ENCODE data around the gene EMC8. TPM values are rescaled to one million over a fixed set of nuclear protein-coding genes. Genes with fewer than 3 reads are reported as not detected.
"Not testable (repeated sequence)": the region's sequence is repeated elsewhere in the genome, so short reads cannot be mapped to it uniquely, and the experiment has no call there.

Gene EMC8
- total RNA-seq, 8 experiments from 2014 or later = 13.5 to 32.5 (median 25.6) TPM

DNA sequence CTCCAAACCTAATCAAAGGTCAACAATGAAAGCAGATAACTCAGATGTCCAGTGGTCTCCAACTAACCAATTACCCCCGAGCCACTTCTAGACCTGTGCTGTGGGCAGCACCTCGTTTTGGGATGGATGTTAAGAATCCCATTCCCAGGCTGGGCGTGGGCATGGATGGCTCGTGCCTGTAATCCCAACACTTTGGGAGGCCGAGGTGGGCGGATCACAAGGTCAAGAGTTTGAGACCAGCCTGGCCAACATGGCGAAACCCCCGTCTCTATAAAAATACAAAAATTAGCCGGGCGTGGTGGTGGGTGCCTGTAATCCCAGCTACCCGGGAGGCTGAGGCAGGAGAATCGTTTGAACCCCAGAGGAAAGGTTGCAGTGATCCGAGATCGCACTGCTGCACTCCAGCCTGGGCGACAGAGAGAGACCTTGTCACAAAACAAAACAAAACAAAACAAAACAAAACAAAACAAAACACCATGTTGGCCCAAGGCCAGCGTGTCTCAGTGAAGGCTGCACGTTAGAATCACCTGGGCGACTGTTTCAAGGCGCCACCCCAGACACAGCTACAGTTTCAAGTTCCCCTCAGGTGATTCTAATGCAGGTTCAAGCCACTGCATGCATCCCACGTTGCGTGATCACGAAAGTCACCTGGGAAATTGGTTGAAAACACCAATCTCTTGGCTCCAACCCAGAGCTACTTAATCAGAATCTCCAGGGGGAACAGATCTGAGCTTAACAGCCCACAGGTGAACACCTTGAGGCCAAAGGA lies 21.4 kb upstream of the EMC8 start:
- Histone ChIP-seq H3K4me3 (no peak overlapping the region), H3K27ac (no peak overlapping the region), H3K4me1 (replicated peaks in 1 of 2) (peaks cover 2 to 5% of the 10 kb centered on the region in 2 donors)
- in situ Hi-C loops (cut with MboI; ENCODE audit: low pct_unique_long_range_greater_than_20kb in 2 of 9, low sequenced_read_pairs in 9 of 9, unreplicated experiment in 9 of 9) = loop anchor here (5.0 to 25.0 kb wide), 7 partner anchors 164 to 702 kb away; partner anchors contain the start of gene FOXF1 (in 5 of the 9)
- 0 to 78% (median 47%) methylated on average over 2 to 11 of the region's 22 CpGs; no CpG with 5 or more reads in 2 of the 10 experiments for whole genome bisulfite sequencing, 10 experiments
- ATAC-seq (replicated peaks in 6 of 8) = peak in 1 of 8 experiments; percentile 5

DNA sequence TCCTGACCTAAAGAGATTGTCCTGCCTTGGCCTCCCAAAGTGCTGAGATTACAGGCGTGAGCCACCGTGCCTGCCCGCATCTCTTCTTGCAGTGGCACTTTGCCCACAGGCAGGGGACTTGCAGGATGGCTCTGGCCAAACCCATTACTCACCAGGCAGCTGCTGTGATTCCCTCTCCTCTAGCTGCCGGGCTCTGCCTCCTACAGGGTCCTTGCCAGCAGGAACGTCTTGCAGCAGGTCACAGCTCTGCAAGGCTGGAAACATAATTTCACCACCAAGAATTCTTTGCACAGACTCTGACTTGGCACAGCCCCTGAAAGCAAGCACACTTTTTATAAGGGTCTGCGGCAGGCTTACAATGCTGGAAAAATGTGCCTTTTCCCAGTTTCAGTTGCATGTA lies 20.4 kb upstream of the EMC8 start:
- Histone ChIP-seq H3K4me1 (replicated peaks in 1 of 2) (peaks cover 2 to 5% of the 10 kb centered on the region in 2 donors), H3K4me3 (no peak overlapping the region), H3K27ac (no peak overlapping the region)
- no peak for ATAC-seq (replicated peaks in 6 of 8)
- 0 to 83% (median 54%) methylated on average over 1 to 4 of the region's 6 CpGs; no CpG with 5 or more reads in 4 of the 10 experiments for WGBS, 10 experiments
- in situ Hi-C loops (cut with MboI; ENCODE audit: low pct_unique_long_range_greater_than_20kb in 2 of 9, low sequenced_read_pairs in 9 of 9, unreplicated experiment in 9 of 9) = loop anchor here (5.0 to 25.0 kb wide), 7 partner anchors 165 to 703 kb away; partner anchors contain the start of gene FOXF1 (in 6 of the 9)

DNA sequence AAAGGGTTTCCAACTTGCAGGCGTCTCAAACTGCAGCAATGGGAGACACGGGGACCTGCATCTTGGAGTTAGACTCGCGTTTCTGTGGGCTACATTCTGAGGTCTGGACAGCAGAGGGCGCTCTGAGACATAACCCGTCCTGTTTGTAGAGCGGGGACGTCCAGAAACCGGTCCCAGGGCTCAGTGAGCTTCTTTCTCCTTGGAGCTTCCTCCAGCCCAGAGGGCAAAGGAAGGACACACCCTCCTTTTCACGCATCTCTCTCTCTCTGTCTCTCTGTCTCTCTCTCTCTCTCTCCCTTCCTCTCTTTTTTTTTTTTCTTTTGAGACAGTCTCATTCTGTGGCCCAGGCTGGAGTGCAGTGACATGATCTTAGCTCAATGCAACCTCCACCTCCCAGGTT lies 19.9 kb upstream of the EMC8 start:
- WGBS, 10 experiments = 0 to 10% (median 1%) methylated on average over 1 to 6 of the region's 10 CpGs; no CpG with 5 or more reads in 6 of the 10 experiments
- H3K4me3 ChIP-seq = no peak overlapping the region
- peaks cover 2 to 5% of the 10 kb centered on the region in 2 donors for H3K4me1 ChIP-seq (replicated peaks in 1 of 2)
- no peak overlapping the region for H3K27ac ChIP-seq
- in situ Hi-C loops (cut with MboI; ENCODE audit: low pct_unique_long_range_greater_than_20kb in 2 of 9, low sequenced_read_pairs in 9 of 9, unreplicated experiment in 9 of 9) = loop anchor here in 8 of 9 experiments (10.0 to 25.0 kb wide), 4 partner anchors 168 to 696 kb away; partner anchors contain the start of gene FOXF1 (in 5 of the 8)
- peak in 4 of 8 experiments; percentile 8 to 90 (median 86) for ATAC-seq (replicated peaks in 6 of 8)

DNA sequence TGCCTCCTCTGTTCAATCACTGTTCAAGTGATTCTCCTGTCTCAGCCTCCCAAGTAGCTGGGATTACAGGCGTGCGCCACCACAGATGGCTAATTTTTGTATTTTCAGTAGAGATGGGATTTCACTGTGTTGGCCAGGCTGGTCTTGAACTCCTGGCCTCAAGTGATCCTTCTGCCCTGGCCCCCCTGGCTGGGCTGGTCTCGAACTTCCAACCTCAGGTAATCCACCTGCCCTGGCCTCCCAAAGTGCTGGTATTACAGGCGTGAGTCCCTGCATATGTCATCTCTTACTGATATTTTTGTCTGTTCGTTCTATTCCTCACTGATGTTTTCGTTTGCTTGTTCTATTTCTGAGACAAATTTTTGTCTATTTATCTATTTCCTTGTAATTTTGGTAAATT lies 17.9 kb upstream of the EMC8 start:
- ATAC-seq (replicated peaks in 6 of 8); H3K4me3 ChIP-seq; H3K4me1 ChIP-seq (replicated peaks in 1 of 2); H3K27ac ChIP-seq: not testable (repeated sequence)
- WGBS, 10 experiments = 21 to 77% (median 66%) methylated on average over 2 to 5 of the region's 6 CpGs; no CpG with 5 or more reads in 1 of the 10 experiments
- in situ Hi-C loops (cut with MboI; ENCODE audit: low pct_unique_long_range_greater_than_20kb in 2 of 9, low sequenced_read_pairs in 9 of 9, unreplicated experiment in 9 of 9) = loop anchor here in 8 of 9 experiments (10.0 to 25.0 kb wide), 4 partner anchors 170 to 698 kb away; partner anchors contain the start of gene FOXF1 (in 5 of the 8)

GRCh38 chr16:85816159-85816558 lies 16.8 kb upstream of the EMC8 start:
- 69 to 100% (median 90%) methylated on average over 1 to 13 of the region's 14 CpGs for WGBS, 10 experiments
- no peaks in the 10 kb centered on the region for H3K4me1 ChIP-seq (replicated peaks in 1 of 2)
- no peak for ATAC-seq (replicated peaks in 6 of 8)
- in situ Hi-C loops (cut with MboI; ENCODE audit: low pct_unique_long_range_greater_than_20kb in 2 of 9, low sequenced_read_pairs in 9 of 9, unreplicated experiment in 9 of 9) = loop anchor here in 8 of 9 experiments (10.0 to 25.0 kb wide), 4 partner anchors 171 to 699 kb away; partner anchors contain the start of gene FOXF1 (in 5 of the 8)
- no peak overlapping the region for H3K27ac ChIP-seq
- H3K4me3 ChIP-seq = no peak overlapping the region

DNA sequence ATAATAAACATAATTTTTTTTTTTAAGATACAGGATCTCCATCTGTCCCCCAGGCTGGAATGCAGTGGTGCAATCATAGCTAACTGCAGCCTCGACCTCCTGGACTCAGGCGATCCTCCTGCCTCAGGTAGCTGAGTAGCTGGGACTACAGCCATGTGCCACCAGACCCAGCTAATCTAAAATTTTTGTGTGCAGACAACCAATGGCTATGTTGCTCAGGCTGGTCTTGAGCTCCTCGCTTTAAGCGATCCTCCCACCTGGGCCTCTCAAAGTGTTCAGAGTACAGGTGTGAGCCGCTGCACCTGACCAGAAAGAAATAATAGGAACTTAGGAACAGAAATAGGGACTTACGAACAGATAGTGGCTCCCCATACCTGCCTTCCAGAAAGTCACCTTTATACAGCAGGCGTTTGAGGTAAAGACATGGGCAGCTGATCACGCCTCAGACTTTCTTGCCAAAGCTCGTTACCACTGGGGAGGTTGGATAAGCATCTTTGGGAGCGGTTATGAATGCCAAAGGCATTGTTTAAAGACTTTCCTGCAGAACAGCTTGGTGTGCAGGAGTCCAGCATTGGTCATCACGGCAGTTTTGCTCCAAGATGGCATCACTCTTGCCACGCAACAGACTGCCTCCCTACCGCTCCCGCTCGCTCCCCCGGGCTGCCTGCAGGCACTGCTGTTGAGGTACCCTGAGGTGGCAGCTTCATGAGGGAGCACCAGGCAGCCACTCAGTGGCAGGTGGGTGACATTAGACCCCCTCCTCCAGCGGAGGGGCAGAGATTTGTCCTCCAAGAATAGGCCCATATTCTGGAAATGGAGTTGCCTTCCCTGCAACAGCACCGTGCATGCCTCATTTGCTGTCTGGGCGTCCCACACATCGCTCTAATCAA lies 13.7 kb upstream of the EMC8 start:
- WGBS, 10 experiments = 75 to 100% (median 80%) methylated on average over 1 to 7 of the region's 20 CpGs; no CpG with 5 or more reads in 4 of the 10 experiments
- Histone ChIP-seq H3K4me1 (replicated peaks in 1 of 2) (no peaks in the 10 kb centered on the region), H3K4me3 (no peak overlapping the region), H3K27ac (no peak overlapping the region)
- no peak for ATAC-seq (replicated peaks in 6 of 8)
- in situ Hi-C loops (cut with MboI; ENCODE audit: low pct_unique_long_range_greater_than_20kb in 2 of 9, low sequenced_read_pairs in 9 of 9, unreplicated experiment in 9 of 9) = loop anchor here in 8 of 9 experiments (10.0 to 25.0 kb wide), 4 partner anchors 174 to 702 kb away; partner anchors contain the start of gene FOXF1 (in 5 of the 8)

DNA sequence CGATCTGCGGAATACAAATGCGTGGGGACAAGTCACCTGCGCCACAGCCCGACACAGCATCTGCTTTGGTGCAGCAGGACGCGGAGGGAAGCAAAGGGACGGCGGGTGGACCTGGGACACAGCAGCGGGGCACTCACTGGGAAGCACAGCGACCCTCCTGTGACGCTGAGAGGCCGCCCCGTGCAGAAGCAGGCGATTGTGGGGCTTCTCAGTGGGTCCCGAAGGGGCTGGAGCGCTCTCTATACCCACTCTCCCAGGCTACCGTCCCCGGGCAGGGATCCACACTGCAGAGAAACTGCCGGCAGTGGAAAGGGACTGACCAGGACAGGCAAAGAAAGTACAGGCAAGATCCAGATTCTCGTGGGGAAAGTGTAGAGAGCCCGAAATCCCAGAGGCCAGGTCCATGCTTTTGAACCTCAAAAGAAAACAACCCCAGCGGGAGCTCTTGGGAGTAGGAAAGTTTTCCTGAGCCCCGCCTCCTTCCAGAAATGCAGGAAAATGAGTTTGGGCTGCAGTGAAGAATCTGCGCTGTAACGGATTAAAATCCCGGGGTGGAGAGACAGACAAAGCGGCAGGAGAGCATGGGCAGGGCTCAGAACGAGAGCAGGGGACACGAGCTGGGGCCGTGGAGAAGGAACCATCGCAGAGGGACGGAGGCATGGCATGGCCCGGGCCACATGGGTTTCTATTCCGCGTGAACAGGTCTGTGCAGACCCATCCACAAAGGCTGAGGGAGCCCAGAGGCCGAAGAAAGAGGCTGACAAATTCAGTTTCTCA lies 12.9 kb upstream of the EMC8 start:
- no peaks in the 10 kb centered on the region for H3K4me1 ChIP-seq (replicated peaks in 1 of 2)
- no peak overlapping the region for H3K4me3 ChIP-seq
- ATAC-seq (replicated peaks in 6 of 8) = peak in 5 of 8 experiments; percentile 4 to 59 (median 43)
- H3K27ac ChIP-seq = no peak overlapping the region
- 5 to 80% (median 38%) methylated on average over 1 to 33 of the region's 37 CpGs; no CpG with 5 or more reads in 2 of the 10 experiments for WGBS, 10 experiments
- in situ Hi-C loops (cut with MboI; ENCODE audit: low pct_unique_long_range_greater_than_20kb in 2 of 9, low sequenced_read_pairs in 9 of 9, unreplicated experiment in 9 of 9) = loop anchor here in 8 of 9 experiments (10.0 to 25.0 kb wide), 4 partner anchors 175 to 703 kb away; partner anchors contain the start of gene FOXF1 (in 5 of the 8)

- in situ Hi-C loops (cut with MboI; ENCODE audit: low pct_unique_long_range_greater_than_20kb in 2 of 9, low sequenced_read_pairs in 9 of 9, unreplicated experiment in 9 of 9) = loop anchor here in 8 of 9 experiments (10.0 to 25.0 kb wide), 4 partner anchors 177 to 704 kb away; partner anchors contain the start of gene FOXF1 (in 5 of the 8)
- ATAC-seq (replicated peaks in 6 of 8) = no peak
- WGBS, 10 experiments = 67 to 100% (median 80%) methylated on average over 2 to 4 of the region's 7 CpGs; no CpG with 5 or more reads in 5 of the 10 experiments
- Histone ChIP-seq H3K4me1 (replicated peaks in 1 of 2) (no peaks in the 10 kb centered on the region), H3K4me3 (no peak overlapping the region), H3K27ac (no peak overlapping the region)
Measured at GRCh38 chr16:85810742-85811115, 11.4 kb upstream of the EMC8 start.

GRCh38 chr16:85810097-85810741 lies 10.9 kb upstream of the EMC8 start:
- Histone ChIP-seq H3K4me1 (replicated peaks in 1 of 2) (no peaks in the 10 kb centered on the region), H3K27ac (no peak overlapping the region), H3K4me3 (no peak overlapping the region)
- in situ Hi-C loops (cut with MboI; ENCODE audit: low pct_unique_long_range_greater_than_20kb in 2 of 9, low sequenced_read_pairs in 9 of 9, unreplicated experiment in 9 of 9) = loop anchor here in 8 of 9 experiments (10.0 to 25.0 kb wide), 4 partner anchors 177 to 705 kb away; partner anchors contain the start of gene FOXF1 (in 5 of the 8)
- ATAC-seq (replicated peaks in 6 of 8) = no peak
- WGBS, 10 experiments = 60 to 100% (median 75%) methylated on average over 1 to 5 of the region's 13 CpGs; no CpG with 5 or more reads in 3 of the 10 experiments

DNA sequence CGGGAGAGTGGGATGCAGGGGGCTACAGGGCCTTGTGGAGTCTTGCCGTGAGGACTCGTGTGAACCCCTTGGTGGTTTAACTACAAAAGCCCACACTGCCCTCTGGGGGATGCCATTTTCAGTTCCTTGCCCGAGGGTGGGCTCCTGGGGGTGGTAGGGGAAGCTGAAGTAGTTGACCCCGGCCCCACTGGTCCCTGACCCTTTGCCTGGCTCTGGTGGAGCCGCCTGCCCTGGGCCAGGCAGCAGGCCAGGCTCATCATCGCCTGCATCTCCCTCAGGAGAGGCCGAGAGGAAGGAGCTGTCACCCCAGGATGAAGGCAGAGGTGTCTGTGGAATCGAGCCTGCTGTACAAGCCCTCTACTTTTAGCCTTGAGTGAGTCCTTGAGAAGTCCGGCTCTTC lies 10.3 kb upstream of the EMC8 start:
- Histone ChIP-seq H3K4me3 (no peak overlapping the region), H3K4me1 (replicated peaks in 1 of 2) (no peaks in the 10 kb centered on the region), H3K27ac (no peak overlapping the region)
- in situ Hi-C loops (cut with MboI; ENCODE audit: low pct_unique_long_range_greater_than_20kb in 2 of 9, low sequenced_read_pairs in 9 of 9, unreplicated experiment in 9 of 9) = loop anchor here in 8 of 9 experiments (10.0 to 25.0 kb wide), 4 partner anchors 178 to 705 kb away; partner anchors contain the start of gene FOXF1 (in 5 of the 8)
- ATAC-seq (replicated peaks in 6 of 8) = peak in 1 of 8 experiments; percentile 8
- 60 to 100% (median 72%) methylated on average over 2 to 6 of the region's 10 CpGs; no CpG with 5 or more reads in 6 of the 10 experiments for WGBS, 10 experiments

DNA sequence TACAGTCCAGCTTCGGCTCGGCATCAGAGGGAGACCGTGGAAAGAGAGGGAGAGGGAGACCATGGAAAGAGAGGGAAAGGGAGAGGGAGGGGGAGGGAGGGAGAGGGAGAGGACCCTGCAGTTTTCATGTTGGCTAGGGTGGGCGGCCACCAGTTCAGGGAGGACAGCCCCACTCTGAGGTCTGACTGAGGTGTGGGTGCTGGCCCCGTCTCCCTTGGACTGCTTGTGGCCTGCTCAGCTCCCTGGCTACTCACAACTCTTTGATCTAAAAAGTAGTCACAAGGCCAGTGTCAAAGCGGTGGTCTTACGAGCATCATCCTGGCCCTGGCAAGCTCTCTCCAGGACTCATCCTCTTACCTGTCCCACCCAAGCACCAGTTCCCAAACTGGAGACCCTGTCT lies 9.6 kb upstream of the EMC8 start:
- ATAC-seq (replicated peaks in 6 of 8) = peak in 1 of 8 experiments; percentile 12
- no CpG with 5 or more reads among the region's 7 CpGs for WGBS, 10 experiments
- Histone ChIP-seq H3K4me1 (replicated peaks in 1 of 2) (no peaks in the 10 kb centered on the region), H3K27ac (no peak overlapping the region), H3K4me3 (no peak overlapping the region)
- in situ Hi-C loops (cut with MboI; ENCODE audit: low pct_unique_long_range_greater_than_20kb in 2 of 9, low sequenced_read_pairs in 9 of 9, unreplicated experiment in 9 of 9) = loop anchor here in 7 of 9 experiments (25.0 kb wide), 3 partner anchors 178 to 703 kb away; partner anchors contain the start of gene FOXF1 (in 4 of the 7)

Data from motor neuron (in vitro differentiated cells).